HCT116 (cell line): ENCODE data around the gene DENND1A.
"Not testable (repeated sequence)": the region's sequence is repeated elsewhere in the genome, so short reads cannot be mapped to it uniquely, and the experiment has no call there.

Experiments used
- CTCF ChIP-seq, 3 experiments: fragments of 200-600 bp in 1 of 3; sonication (generic) in 1 of 3; IDR thresholded peaks in 2 of 3; conservative IDR thresholded peaks in 1 of 3; 2 replicates each; pipeline ENCODE4 v1.5.1; 2012 to 2017; ENCODE audit warnings: low read depth in 2 of 3, low read length in 2 of 3, antibody characterized with exemption in 1 of 3, borderline replicate concordance in 1 of 3, control low read depth in 1 of 3, mild to moderate bottlenecking in 1 of 3, mixed read lengths in 1 of 3, mixed run types in 1 of 3, moderate library complexity in 1 of 3; ENCODE audit not compliant: insufficient read depth in 1 of 3
- EGR1 ChIP-seq: IDR thresholded peaks from 2 replicates; pipeline ENCODE4 v1.6.1; 2012; ENCODE audit warnings: low read depth
- ELF1 ChIP-seq: IDR thresholded peaks from 2 replicates; pipeline ENCODE4 v1.6.1; 2012; ENCODE audit warnings: low read depth, borderline replicate concordance
- EZH2 ChIP-seq: fragments of 200-600 bp; sonication (generic); IDR thresholded peaks from 2 replicates; pipeline ENCODE4 v1.6.1; 2017; ENCODE audit warnings: antibody characterized with exemption, mixed run types
- EZH2phosphoT487 ChIP-seq: fragments of 200-600 bp; IDR thresholded peaks from 2 replicates; pipeline ENCODE4 v1.6.1; 2018; ENCODE audit warnings: antibody characterized with exemption, borderline replicate concordance
- JUND ChIP-seq: IDR thresholded peaks from 2 replicates; pipeline ENCODE4 v1.6.1; 2012
- POLR2A ChIP-seq: IDR thresholded peaks from 2 replicates; pipeline ENCODE4 v1.7.0; 2011; ENCODE audit warnings: borderline replicate concordance; ENCODE audit not compliant: insufficient read depth, insufficient read length; ENCODE audit errors: extremely low read depth
- POLR2AphosphoS5 ChIP-seq: IDR thresholded peaks from 2 replicates; pipeline ENCODE4 v1.6.1; 2011; ENCODE audit warnings: mild to moderate bottlenecking, low read depth, low read length, moderate library complexity
- SIN3A ChIP-seq: IDR thresholded peaks from 2 replicates; pipeline ENCODE4 v1.6.1; 2012; ENCODE audit warnings: low read depth
- SP1 ChIP-seq: IDR thresholded peaks from 2 replicates; pipeline ENCODE4 v1.6.1; 2012; ENCODE audit warnings: low read depth
- TCF7L2 ChIP-seq: IDR thresholded peaks from 2 replicates; pipeline ENCODE4 v1.7.0; 2011; ENCODE audit warnings: borderline replicate concordance, inconsistent platforms; ENCODE audit not compliant: insufficient read depth, insufficient read length; ENCODE audit errors: extremely low read depth
- ZFX ChIP-seq: fragments of 450-650 bp; IDR thresholded peaks from 2 replicates; pipeline ENCODE4 v1.6.1; 2017
- ZNF274 ChIP-seq: fragments of 200-500 bp; sonication (Bioruptor generic); IDR thresholded peaks from 2 replicates; pipeline ENCODE4 v1.6.1; 2014; ENCODE audit warnings: mild to moderate bottlenecking, low read depth, low read length, inconsistent platforms
- TF ChIP-seq, protein P1 (sequence below): IDR thresholded peaks from 2 replicates; pipeline ENCODE4 v1.6.1; 2012

DNA sequence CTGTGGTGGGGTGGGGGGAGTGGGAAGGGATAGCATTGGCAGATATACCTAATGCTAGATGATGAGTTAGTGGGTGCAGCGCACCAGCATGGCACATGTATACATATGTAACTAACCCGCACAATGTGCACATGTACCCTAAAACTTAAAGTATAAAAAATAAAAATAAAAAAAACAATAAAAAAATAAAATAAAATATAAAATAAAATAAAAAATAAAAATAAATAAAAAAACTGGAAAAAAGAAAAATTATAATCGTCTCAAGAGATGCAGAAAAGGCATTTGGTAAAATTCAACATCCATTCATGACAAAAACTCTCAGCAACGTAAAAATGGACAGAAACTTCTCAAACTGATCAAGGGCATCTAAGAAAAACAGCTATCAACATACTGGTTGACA, 20.7 kb downstream of the DENND1A start:
- TF ChIP-seq POLR2A; EZH2phosphoT487; JUND; ZNF274; EZH2; ELF1; CTCF (IDR thresholded peaks at IDR 0.05 in 2 of 3, conservative IDR thresholded peaks at IDR 0.05 in 1 of 3; ENCODE audit: borderline replicate concordance in 1 of 3, insufficient read depth in 1 of 3, low read depth in 2 of 3, low read length in 2 of 3); EGR1; ZFX; POLR2AphosphoS5; SP1; SIN3A; TCF7L2: not testable (repeated sequence)
- TF ChIP-seq, protein P1, sequence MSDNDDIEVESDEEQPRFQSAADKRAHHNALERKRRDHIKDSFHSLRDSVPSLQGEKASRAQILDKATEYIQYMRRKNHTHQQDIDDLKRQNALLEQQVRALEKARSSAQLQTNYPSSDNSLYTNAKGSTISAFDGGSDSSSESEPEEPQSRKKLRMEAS: not testable (repeated sequence)
